ENCODE data around the gene CCR9.

The CCR9 gene

GRCh38 chr3:45931496-45931895, 45.2 kb downstream of the CCR9 start:
- no peak for DNase-seq
- intact Hi-C loops (cut with DNase I): loop anchor here (10.0 kb wide), 1 partner anchor 443 kb away; the partner anchor contains the start of gene CCR5

- intact Hi-C loops (cut with DNase I): loop anchor here (10.0 kb wide), 1 partner anchor 443 kb away; the partner anchor contains the start of gene CCR5
- DNase-seq: peak in 1 of 10 donors; percentile 67
Measured at GRCh38 chr3:45932112-45932511, 45.8 kb downstream of the CCR9 start.

- intact Hi-C loops (cut with DNase I): loop anchor here (10.0 kb wide), 1 partner anchor 441 kb away; the partner anchor contains the start of gene CCR5
- no peak for DNase-seq
Measured at GRCh38 chr3:45933591-45933990, 47.2 kb downstream of the CCR9 start.

GRCh38 chr3:45936261-45936660, 49.9 kb downstream of the CCR9 start:
- DNase-seq: no peak
- intact Hi-C loops (cut with DNase I): loop anchor here (5.0 to 10.0 kb wide), 2 partner anchors 439 to 894 kb away; partner anchors contain the start of gene CCR5

GRCh38 chr3:45937206-45938042, 51.1 kb downstream of the CCR9 start:
- DNase-seq: peak in 1 of 10 donors; percentile 62
- intact Hi-C loops (cut with DNase I): loop anchor here (5.0 to 10.0 kb wide), 2 partner anchors 437 to 895 kb away; partner anchors contain the start of gene CCR5

- DNase-seq: no peak
- intact Hi-C loops (cut with DNase I): loop anchor here (5.0 to 10.0 kb wide), 2 partner anchors 437 to 896 kb away; partner anchors contain the start of gene CCR5
Measured at GRCh38 chr3:45938043-45938435, 51.7 kb downstream of the CCR9 start.

GRCh38 chr3:45938864-45939263, 52.5 kb downstream of the CCR9 start:
- intact Hi-C loops (cut with DNase I): loop anchor here (1.0 to 10.0 kb wide), 3 partner anchors 140 to 897 kb away; partner anchors contain the start of gene CCR5

GRCh38 chr3:45939341-45939771, 53.0 kb downstream of the CCR9 start:
- peak in 1 of 10 donors; percentile 73 for DNase-seq
- intact Hi-C loops (cut with DNase I): loop anchor here (1.0 to 10.0 kb wide), 3 partner anchors 140 to 897 kb away; partner anchors contain the start of gene CCR5

More at GRCh38 chr3:45938864-45939263, 52.5 kb downstream of the CCR9 start:
- DNase-seq: peak; percentile 71 to 97 (median 88)

- intact Hi-C loops (cut with DNase I): no loop called here
- peak in 1 of 10 donors; percentile 62 for DNase-seq
Measured at GRCh38 chr3:45940004-45940780, 53.8 kb downstream of the CCR9 start.

- intact Hi-C loops (cut with DNase I): no loop called here
- DNase-seq: no peak
Measured at GRCh38 chr3:45940781-45941365, 54.5 kb downstream of the CCR9 start.

- intact Hi-C loops (cut with DNase I): no loop called here
- peak in 1 of 10 donors; percentile 52 for DNase-seq
Measured at GRCh38 chr3:45942051-45942825, 55.9 kb downstream of the CCR9 start.

GRCh38 chr3:45943207-45943846, 57.0 kb downstream of the CCR9 start, which contains the start of gene CXCR6:
Gene CXCR6 (plus strand): TSS chr3:45943464. CDS start chr3:45946482, 3,018 bp downstream.
- intact Hi-C loops (cut with DNase I): no loop called here
- no peak for DNase-seq

- DNase-seq: no peak
- intact Hi-C loops (cut with DNase I): no loop called here
Measured at GRCh38 chr3:45944830-45945620, 58.7 kb downstream of the CCR9 start.

GRCh38 chr3:45946307-45946706, 60.0 kb downstream of the CCR9 start:
- intact Hi-C loops (cut with DNase I): no loop called here
- DNase-seq: no peak

GRCh38 chr3:45946875-45947274, 60.5 kb downstream of the CCR9 start:
- DNase-seq: no peak
- intact Hi-C loops (cut with DNase I): no loop called here

GRCh38 chr3:45947361-45947760, 61.0 kb downstream of the CCR9 start:
- intact Hi-C loops (cut with DNase I): no loop called here
- no peak for DNase-seq

- DNase-seq: no peak
- intact Hi-C loops (cut with DNase I): no loop called here
Measured at GRCh38 chr3:45948311-45948781, 62.0 kb downstream of the CCR9 start.

GRCh38 chr3:45948881-45949280, 62.5 kb downstream of the CCR9 start:
- DNase-seq: no peak
- intact Hi-C loops (cut with DNase I): no loop called here

Data from posterior cingulate gyrus (tissue), 11 donors.